ENCODE measurements around the gene CBY2.
"Not testable (repeated sequence)": the region's sequence is repeated elsewhere in the genome, so short reads cannot be mapped to it uniquely, and the experiment has no call there.

The CBY2 gene, protein sequence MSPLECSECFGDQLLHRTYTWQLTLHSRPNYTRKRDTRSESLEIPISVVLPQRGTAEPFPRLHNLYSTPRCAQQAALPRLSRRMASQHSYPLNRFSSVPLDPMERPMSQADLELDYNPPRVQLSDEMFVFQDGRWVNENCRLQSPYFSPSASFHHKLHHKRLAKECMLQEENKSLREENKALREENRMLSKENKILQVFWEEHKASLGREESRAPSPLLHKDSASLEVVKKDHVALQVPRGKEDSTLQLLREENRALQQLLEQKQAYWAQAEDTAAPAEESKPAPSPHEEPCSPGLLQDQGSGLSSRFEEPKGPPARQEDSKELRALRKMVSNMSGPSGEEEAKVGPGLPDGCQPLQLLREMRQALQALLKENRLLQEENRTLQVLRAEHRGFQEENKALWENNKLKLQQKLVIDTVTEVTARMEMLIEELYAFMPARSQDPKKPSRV

DNA sequence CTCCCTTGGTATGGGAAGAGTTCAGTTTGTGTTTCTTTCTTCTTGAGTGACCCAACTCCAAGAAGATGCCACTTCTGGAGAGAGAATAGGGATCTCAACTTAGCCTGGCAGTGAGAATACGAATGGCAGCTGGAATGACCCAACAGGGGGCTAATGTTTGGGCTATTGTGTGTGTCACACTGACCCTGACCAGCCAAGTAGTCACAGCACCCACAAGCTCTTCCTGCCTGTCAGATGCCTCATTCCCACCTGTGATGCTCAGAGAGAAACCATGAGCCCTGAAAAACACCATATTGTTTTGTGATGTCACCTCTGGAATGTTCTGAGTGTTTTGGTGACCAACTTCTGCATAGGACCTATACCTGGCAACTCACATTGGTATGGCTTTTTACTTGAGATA lies at the start of gene CBY2:
CBY2 (plus strand) TSS at position 233 of the 400 bp plus-strand sequence; CDS start at position 304, 71 bp downstream.
- no peak within 1 kb of the TSS for H3K4me3 ChIP-seq (ENCODE audit: low read length)
- H3K9me3 ChIP-seq (ENCODE audit: control insufficient read depth, low read length) = no peaks in the 10 kb centered on the region
- no peaks in the 10 kb centered on the region for H3K36me3 ChIP-seq (ENCODE audit: control insufficient read depth, insufficient read depth, low read length)
- no peaks in the 10 kb centered on the region for H3K4me1 ChIP-seq (ENCODE audit: control insufficient read depth, insufficient read depth, low read length)
- no peaks in the 10 kb centered on the region for H3K27me3 ChIP-seq (ENCODE audit: control insufficient read depth, insufficient read depth, low read length)
- H3K9ac ChIP-seq (ENCODE audit: low read length) = no peak within 1 kb of the TSS

GRCh38 chr13:45654633-45655349 lies 47.3 kb upstream of the CBY2 start:
- Histone ChIP-seq H3K9me3 (ENCODE audit: control insufficient read depth, low read length) (no peaks in the 10 kb centered on the region), H3K9ac (ENCODE audit: low read length) (no peak overlapping the region), H3K27me3 (ENCODE audit: control insufficient read depth, insufficient read depth, low read length) (no peaks in the 10 kb centered on the region), H3K36me3 (ENCODE audit: control insufficient read depth, insufficient read depth, low read length) (no peaks in the 10 kb centered on the region), H3K4me1 (ENCODE audit: control insufficient read depth, insufficient read depth, low read length) (no peaks in the 10 kb centered on the region), H3K4me3 (ENCODE audit: low read length) (no peak overlapping the region)

DNA sequence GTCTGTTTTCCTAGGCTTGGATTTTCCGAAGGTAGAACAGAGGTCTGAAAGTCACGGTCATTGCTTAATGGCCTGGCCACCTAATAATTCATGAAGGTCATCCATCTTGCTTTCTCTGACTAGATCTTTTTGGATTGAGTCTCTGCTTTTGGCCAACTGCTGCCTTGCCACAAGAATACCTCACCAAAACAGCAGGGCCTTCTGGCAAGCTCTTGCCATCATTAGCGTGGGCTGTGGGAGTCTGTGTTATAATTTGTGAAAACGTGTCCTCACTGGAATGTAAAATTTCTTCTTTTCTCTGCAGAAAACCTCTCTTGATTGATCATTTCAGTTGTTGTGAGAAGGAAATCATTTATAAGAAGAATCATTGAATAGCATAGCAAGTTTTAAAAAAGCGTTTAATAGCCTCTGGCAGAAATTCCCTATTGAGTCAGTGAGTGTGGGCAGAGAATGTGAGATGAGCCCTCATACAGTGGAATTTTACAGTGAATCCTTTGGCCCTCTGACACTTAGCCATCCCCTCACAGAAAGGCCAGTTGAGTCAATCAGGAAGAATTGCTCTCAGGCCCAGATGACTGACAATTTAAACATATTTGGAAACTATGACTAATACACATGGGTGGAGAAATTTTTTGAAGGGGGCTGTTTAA lies 43.4 kb upstream of the CBY2 start:
- no peaks in the 10 kb centered on the region for H3K4me1 ChIP-seq (ENCODE audit: control insufficient read depth, insufficient read depth, low read length)
- H3K27me3 ChIP-seq (ENCODE audit: control insufficient read depth, insufficient read depth, low read length) = no peaks in the 10 kb centered on the region
- no peak overlapping the region for H3K9ac ChIP-seq (ENCODE audit: low read length)
- no peaks in the 10 kb centered on the region for H3K9me3 ChIP-seq (ENCODE audit: control insufficient read depth, low read length)
- H3K4me3 ChIP-seq (ENCODE audit: low read length) = no peak overlapping the region
- no peaks in the 10 kb centered on the region for H3K36me3 ChIP-seq (ENCODE audit: control insufficient read depth, insufficient read depth, low read length)

- Histone ChIP-seq H3K4me3 (ENCODE audit: low read length) (no peak overlapping the region), H3K4me1 (ENCODE audit: control insufficient read depth, insufficient read depth, low read length) (no peaks in the 10 kb centered on the region), H3K36me3 (ENCODE audit: control insufficient read depth, insufficient read depth, low read length) (no peaks in the 10 kb centered on the region), H3K9me3 (ENCODE audit: control insufficient read depth, low read length) (no peaks in the 10 kb centered on the region), H3K27me3 (ENCODE audit: control insufficient read depth, insufficient read depth, low read length) (no peaks in the 10 kb centered on the region), H3K9ac (ENCODE audit: low read length) (no peak overlapping the region)
Observed at GRCh38 chr13:45659536-45659935, 42.6 kb upstream of the CBY2 start.

- not testable (repeated sequence) for H3K9me3 ChIP-seq (ENCODE audit: control insufficient read depth, low read length); H3K36me3 ChIP-seq (ENCODE audit: control insufficient read depth, insufficient read depth, low read length); H3K4me1 ChIP-seq (ENCODE audit: control insufficient read depth, insufficient read depth, low read length); H3K27me3 ChIP-seq (ENCODE audit: control insufficient read depth, insufficient read depth, low read length); H3K9ac ChIP-seq (ENCODE audit: low read length); H3K4me3 ChIP-seq (ENCODE audit: low read length)
Observed at GRCh38 chr13:45660458-45660857, 41.7 kb upstream of the CBY2 start.

DNA sequence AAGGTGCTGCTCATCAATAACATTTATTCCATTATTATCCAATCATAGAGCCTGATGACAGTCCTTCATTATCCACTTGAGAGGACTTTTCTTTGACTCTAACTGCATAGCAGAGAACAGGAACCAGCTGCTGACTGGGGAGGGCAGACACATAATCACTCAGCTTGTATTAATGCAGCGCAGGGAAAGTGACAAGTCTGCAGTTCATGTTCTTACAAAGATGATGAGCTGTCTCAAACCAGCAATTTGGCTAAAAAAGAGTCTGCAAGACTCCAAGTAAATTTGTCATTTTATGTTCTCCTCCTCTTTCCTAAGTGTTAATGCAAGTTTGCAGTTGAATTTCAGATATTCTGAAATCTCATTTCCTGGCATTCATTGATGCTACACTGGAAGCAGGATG lies 40.0 kb upstream of the CBY2 start:
- Histone ChIP-seq H3K4me3 (ENCODE audit: low read length) (no peak overlapping the region), H3K4me1 (ENCODE audit: control insufficient read depth, insufficient read depth, low read length) (no peaks in the 10 kb centered on the region), H3K9ac (ENCODE audit: low read length) (no peak overlapping the region), H3K27me3 (ENCODE audit: control insufficient read depth, insufficient read depth, low read length) (no peaks in the 10 kb centered on the region), H3K36me3 (ENCODE audit: control insufficient read depth, insufficient read depth, low read length) (no peaks in the 10 kb centered on the region), H3K9me3 (ENCODE audit: control insufficient read depth, low read length) (no peaks in the 10 kb centered on the region)

- H3K27me3 ChIP-seq (ENCODE audit: control insufficient read depth, insufficient read depth, low read length); H3K4me3 ChIP-seq (ENCODE audit: low read length): not testable (repeated sequence)
Observed at GRCh38 chr13:45662903-45663302, 39.2 kb upstream of the CBY2 start.

DNA sequence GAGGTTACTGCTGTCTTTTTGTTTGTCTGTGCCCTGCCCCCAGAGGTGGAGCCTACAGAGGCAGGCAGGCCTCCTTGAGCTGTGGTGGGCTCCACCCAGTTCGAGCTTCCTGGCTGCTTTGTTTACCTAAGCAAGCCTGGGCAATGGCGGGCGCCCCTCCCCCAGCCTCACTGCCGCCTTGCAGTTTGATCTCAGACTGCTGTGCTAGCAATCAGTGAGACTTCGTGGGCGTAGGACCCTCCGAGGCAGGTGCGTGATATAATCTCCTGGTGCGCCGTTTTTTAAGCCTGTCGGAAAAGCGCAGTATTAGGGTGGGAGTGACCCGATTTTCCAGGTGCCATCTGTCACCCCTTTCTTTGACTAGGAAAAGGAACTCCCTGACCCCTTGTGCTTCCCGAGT lies 32.5 kb upstream of the CBY2 start:
- H3K4me1 ChIP-seq (ENCODE audit: control insufficient read depth, insufficient read depth, low read length); H3K4me3 ChIP-seq (ENCODE audit: low read length); H3K9me3 ChIP-seq (ENCODE audit: control insufficient read depth, low read length); H3K27me3 ChIP-seq (ENCODE audit: control insufficient read depth, insufficient read depth, low read length); H3K36me3 ChIP-seq (ENCODE audit: control insufficient read depth, insufficient read depth, low read length); H3K9ac ChIP-seq (ENCODE audit: low read length): not testable (repeated sequence)

More at GRCh38 chr13:45662903-45663302, 39.2 kb upstream of the CBY2 start:
- H3K9me3 ChIP-seq (ENCODE audit: control insufficient read depth, low read length); H3K4me1 ChIP-seq (ENCODE audit: control insufficient read depth, insufficient read depth, low read length); H3K9ac ChIP-seq (ENCODE audit: low read length); H3K36me3 ChIP-seq (ENCODE audit: control insufficient read depth, insufficient read depth, low read length): not testable (repeated sequence)

DNA sequence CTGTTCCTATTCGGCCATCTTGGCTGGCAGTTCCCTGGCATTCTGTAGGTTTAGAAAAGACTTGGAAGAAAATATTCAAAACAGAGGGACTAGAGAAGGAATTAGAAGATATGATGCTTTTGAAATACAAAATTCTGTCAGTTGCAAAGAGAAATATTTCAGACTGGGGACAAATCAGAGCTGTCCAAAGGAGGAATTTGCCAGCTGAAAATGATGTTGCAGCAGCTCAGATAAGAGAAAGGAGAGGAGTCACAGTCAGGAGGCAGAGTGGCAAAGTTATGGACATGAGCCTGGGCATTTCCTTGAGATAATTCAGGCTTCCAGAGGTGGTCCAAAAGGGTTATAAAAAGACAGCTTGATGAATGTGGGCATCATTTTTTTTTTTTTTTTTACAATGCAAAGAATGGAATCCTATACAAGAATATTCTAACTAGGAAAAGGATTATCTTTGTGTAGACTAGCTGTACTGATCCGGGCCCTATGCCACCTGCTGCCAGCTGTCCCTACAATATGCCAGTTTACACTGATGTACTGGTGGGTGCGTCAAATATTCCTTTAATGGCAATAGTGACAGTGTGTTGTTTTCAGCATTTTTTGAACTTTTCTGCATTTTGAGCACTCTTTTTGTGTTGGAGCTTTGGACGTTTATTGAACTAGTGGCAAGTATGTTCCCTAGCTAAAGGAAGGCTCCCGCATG lies 31.8 kb upstream of the CBY2 start:
- H3K9me3 ChIP-seq (ENCODE audit: control insufficient read depth, low read length) = no peaks in the 10 kb centered on the region
- H3K27me3 ChIP-seq (ENCODE audit: control insufficient read depth, insufficient read depth, low read length) = no peaks in the 10 kb centered on the region
- no peak overlapping the region for H3K9ac ChIP-seq (ENCODE audit: low read length)
- no peak overlapping the region for H3K4me3 ChIP-seq (ENCODE audit: low read length)
- H3K36me3 ChIP-seq (ENCODE audit: control insufficient read depth, insufficient read depth, low read length) = no peaks in the 10 kb centered on the region
- no peaks in the 10 kb centered on the region for H3K4me1 ChIP-seq (ENCODE audit: control insufficient read depth, insufficient read depth, low read length)

DNA sequence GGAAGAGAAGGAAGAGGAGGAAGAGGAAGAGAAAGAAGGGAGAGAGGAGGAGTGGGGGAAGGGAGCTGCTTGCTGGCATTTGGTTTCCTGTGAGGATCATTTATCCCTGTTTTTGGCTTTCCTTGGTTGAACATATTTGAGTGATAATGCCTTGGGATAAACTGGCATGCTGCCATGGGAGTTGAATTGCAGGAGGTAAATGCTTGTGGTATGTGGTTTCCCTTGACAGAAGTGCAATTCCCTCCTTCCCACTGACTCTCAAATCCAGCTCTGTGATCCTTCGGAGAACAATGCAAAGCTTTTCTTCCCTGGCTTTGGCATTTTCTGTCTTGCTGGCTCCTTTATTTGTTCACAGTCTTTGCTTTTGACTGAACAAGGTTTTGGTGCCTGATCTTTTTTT lies 27.2 kb upstream of the CBY2 start:
- Histone ChIP-seq H3K27me3 (ENCODE audit: control insufficient read depth, insufficient read depth, low read length) (no peaks in the 10 kb centered on the region), H3K4me3 (ENCODE audit: low read length) (no peak overlapping the region), H3K9ac (ENCODE audit: low read length) (no peak overlapping the region), H3K36me3 (ENCODE audit: control insufficient read depth, insufficient read depth, low read length) (no peaks in the 10 kb centered on the region), H3K4me1 (ENCODE audit: control insufficient read depth, insufficient read depth, low read length) (no peaks in the 10 kb centered on the region), H3K9me3 (ENCODE audit: control insufficient read depth, low read length) (no peaks in the 10 kb centered on the region)

DNA sequence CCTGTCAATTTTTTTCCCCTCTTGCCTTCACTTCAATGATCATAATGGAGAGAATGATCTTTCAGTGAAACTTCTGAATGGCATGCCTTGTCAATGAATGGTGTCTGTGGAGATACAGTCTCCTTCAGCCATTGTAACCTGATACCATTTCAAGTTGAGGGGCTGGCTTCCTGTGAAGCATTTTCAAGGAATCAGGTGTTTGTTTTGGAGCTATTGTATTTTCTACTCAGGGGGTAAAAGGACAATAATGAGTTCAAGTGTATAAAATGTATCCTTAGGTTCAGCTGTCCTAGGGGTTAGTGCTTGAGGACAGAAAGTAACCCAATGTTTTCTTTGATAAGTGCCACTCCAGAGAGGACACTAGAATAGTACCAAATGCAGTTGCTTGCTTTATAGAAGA lies 23.8 kb upstream of the CBY2 start:
- H3K27me3 ChIP-seq (ENCODE audit: control insufficient read depth, insufficient read depth, low read length) = no peaks in the 10 kb centered on the region

DNA sequence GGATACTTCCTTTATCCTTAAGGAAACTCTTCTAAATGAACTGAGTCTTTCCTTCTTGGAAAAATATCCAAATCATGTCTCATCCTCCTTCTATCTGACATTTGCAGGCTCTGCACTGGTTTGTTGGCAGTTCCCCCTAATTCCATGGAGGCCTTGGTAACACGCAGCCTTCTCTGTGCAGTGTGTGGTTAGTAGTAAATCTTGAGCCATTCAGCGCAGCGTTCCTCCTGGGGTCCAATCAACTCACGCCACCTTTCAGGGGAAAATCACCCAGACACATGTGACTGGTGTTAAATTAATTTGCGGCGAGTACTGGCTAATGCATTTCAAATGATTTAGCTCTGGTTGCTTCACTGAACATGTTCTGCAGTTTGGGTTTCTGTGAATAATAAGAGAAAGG lies 21.0 kb upstream of the CBY2 start:
- no peaks in the 10 kb centered on the region for H3K27me3 ChIP-seq (ENCODE audit: control insufficient read depth, insufficient read depth, low read length)
- no peak overlapping the region for H3K4me3 ChIP-seq (ENCODE audit: low read length)
- no peaks in the 10 kb centered on the region for H3K36me3 ChIP-seq (ENCODE audit: control insufficient read depth, insufficient read depth, low read length)
- H3K4me1 ChIP-seq (ENCODE audit: control insufficient read depth, insufficient read depth, low read length) = no peaks in the 10 kb centered on the region
- no peak overlapping the region for H3K9ac ChIP-seq (ENCODE audit: low read length)
- H3K9me3 ChIP-seq (ENCODE audit: control insufficient read depth, low read length) = no peaks in the 10 kb centered on the region

More for the DNA sequence above, 23.8 kb upstream of the CBY2 start:
- no peak overlapping the region for H3K4me3 ChIP-seq (ENCODE audit: low read length)
- no peaks in the 10 kb centered on the region for H3K4me1 ChIP-seq (ENCODE audit: control insufficient read depth, insufficient read depth, low read length)
- no peaks in the 10 kb centered on the region for H3K36me3 ChIP-seq (ENCODE audit: control insufficient read depth, insufficient read depth, low read length)
- no peaks in the 10 kb centered on the region for H3K9me3 ChIP-seq (ENCODE audit: control insufficient read depth, low read length)
- no peak overlapping the region for H3K9ac ChIP-seq (ENCODE audit: low read length)
